ENCODE results near the gene FBH1.

DNA sequence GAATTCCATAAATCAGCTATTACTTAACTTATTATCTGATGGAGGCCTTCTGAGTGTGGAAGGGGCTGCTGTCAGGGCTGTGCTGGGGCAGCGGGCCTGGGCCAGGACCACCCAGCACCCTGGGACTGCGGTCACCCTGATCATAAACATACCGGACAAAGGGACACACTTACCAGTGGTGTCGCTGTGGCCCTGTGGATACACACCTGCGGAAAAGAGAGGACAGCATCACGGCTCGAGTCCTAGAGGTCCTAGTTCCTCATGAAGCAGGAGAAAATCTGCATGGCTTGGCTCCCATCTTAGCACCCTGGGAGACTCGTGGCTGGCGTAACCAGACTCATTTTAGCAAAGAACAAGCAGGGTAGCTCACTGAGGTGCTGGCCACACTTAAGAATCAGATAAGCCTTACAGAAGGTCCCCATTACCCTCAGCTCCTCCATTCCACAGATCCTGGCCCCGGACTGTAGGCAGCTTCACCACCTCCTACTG is 69.6 kb downstream of the FBH1 start:
- TF ChIP-seq, protein P1, sequence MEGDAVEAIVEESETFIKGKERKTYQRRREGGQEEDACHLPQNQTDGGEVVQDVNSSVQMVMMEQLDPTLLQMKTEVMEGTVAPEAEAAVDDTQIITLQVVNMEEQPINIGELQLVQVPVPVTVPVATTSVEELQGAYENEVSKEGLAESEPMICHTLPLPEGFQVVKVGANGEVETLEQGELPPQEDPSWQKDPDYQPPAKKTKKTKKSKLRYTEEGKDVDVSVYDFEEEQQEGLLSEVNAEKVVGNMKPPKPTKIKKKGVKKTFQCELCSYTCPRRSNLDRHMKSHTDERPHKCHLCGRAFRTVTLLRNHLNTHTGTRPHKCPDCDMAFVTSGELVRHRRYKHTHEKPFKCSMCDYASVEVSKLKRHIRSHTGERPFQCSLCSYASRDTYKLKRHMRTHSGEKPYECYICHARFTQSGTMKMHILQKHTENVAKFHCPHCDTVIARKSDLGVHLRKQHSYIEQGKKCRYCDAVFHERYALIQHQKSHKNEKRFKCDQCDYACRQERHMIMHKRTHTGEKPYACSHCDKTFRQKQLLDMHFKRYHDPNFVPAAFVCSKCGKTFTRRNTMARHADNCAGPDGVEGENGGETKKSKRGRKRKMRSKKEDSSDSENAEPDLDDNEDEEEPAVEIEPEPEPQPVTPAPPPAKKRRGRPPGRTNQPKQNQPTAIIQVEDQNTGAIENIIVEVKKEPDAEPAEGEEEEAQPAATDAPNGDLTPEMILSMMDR (IDR thresholded peaks at IDR 0.05), result no peak
- no peak for TF ChIP-seq EZH2 (IDR thresholded peaks at IDR 0.05)

All from neural progenitor cell (in vitro differentiated cells).